Lower leg skin (tissue), 3 donors: ENCODE measurements around the gene NFYC.

Experiments used
- POLR2A ChIP-seq, 2 donors: fragments of 450-650 bp; IDR thresholded peaks; one replicate each; pipeline ENCODE4 v1.6.1; 2016 to 2017; ENCODE audit warnings: antibody characterized with exemption in 2 of 2, mild to moderate bottlenecking in 1 of 2, moderate library complexity in 1 of 2
- TF ChIP-seq, protein P1 (sequence below), 3 donors: fragments of 450-650 bp; IDR thresholded peaks; one replicate each; pipeline ENCODE4 v1.5.1; 2016; ENCODE audit warnings: antibody characterized with exemption in 3 of 3, mild to moderate bottlenecking in 3 of 3, moderate library complexity in 2 of 3

GRCh38 chr1:40720493-40720892 is 29.0 kb downstream of the NFYC start:
- TF ChIP-seq, protein P1, sequence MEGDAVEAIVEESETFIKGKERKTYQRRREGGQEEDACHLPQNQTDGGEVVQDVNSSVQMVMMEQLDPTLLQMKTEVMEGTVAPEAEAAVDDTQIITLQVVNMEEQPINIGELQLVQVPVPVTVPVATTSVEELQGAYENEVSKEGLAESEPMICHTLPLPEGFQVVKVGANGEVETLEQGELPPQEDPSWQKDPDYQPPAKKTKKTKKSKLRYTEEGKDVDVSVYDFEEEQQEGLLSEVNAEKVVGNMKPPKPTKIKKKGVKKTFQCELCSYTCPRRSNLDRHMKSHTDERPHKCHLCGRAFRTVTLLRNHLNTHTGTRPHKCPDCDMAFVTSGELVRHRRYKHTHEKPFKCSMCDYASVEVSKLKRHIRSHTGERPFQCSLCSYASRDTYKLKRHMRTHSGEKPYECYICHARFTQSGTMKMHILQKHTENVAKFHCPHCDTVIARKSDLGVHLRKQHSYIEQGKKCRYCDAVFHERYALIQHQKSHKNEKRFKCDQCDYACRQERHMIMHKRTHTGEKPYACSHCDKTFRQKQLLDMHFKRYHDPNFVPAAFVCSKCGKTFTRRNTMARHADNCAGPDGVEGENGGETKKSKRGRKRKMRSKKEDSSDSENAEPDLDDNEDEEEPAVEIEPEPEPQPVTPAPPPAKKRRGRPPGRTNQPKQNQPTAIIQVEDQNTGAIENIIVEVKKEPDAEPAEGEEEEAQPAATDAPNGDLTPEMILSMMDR (IDR thresholded peaks at IDR 0.05): no peak
- TF ChIP-seq POLR2A (IDR thresholded peaks at IDR 0.05): no peak
